WERI-Rb-1 (cell line): ENCODE data around the gene LRRN3.

Source experiments
- DNase-seq: peaks from one replicate; pipeline ENCODE4 v3.0.0-alpha.2; 2020
- H3K27ac ChIP-seq: fragments of 250-450 bp; sonication (Bioruptor Pico); 2 replicates; pipeline ENCODE4 v1.5.1; 2020; ENCODE audit warnings: mild to moderate bottlenecking, moderate library complexity
- H3K27me3 ChIP-seq: fragments of 250-450 bp; sonication (Bioruptor Pico); 2 replicates; pipeline ENCODE4 v1.5.1; 2021; ENCODE audit warnings: mild to moderate bottlenecking, low read depth, moderate library complexity; ENCODE audit not compliant: insufficient read depth, severe bottlenecking
- H3K36me3 ChIP-seq: fragments of 250-450 bp; sonication (Bioruptor Pico); 2 replicates; pipeline ENCODE4 v1.5.1; 2020; ENCODE audit warnings: mild to moderate bottlenecking, moderate library complexity
- H3K4me3 ChIP-seq: 2 replicates; pipeline ENCODE4 v1.5.1; 2011; ENCODE audit warnings: low read depth, mild to moderate bottlenecking, control low read depth, low read length
- H3K9me3 ChIP-seq: fragments of 250-450 bp; sonication (Bioruptor Pico); 2 replicates; pipeline ENCODE4 v1.5.1; 2021; ENCODE audit warnings: mild to moderate bottlenecking, moderate library complexity; ENCODE audit not compliant: severe bottlenecking
- CTCF ChIP-seq: IDR thresholded peaks from 2 replicates; pipeline ENCODE4 v1.5.1; 2011; ENCODE audit warnings: low read depth, mild to moderate bottlenecking, control low read depth, inconsistent platforms, low read length

The LRRN3 gene

GRCh38 chr7:111126987-111127386 lies 36.1 kb downstream of the LRRN3 start:
- DNase-seq: no peak
- Histone ChIP-seq H3K9me3 (no peaks in the 10 kb centered on the region), H3K27ac (no peak overlapping the region), H3K4me3 (no peak overlapping the region), H3K36me3 (no peaks in the 10 kb centered on the region), H3K27me3 (no peaks in the 10 kb centered on the region)
- TF ChIP-seq CTCF: no peak

- no peak for TF ChIP-seq CTCF
- DNase-seq: no peak
- Histone ChIP-seq H3K27me3 (no peaks in the 10 kb centered on the region), H3K36me3 (no peaks in the 10 kb centered on the region), H3K9me3 (no peaks in the 10 kb centered on the region), H3K27ac (no peak overlapping the region), H3K4me3 (no peak overlapping the region)
These were observed 38.5 kb downstream of the LRRN3 start for GRCh38 chr7:111129435-111129834.

- DNase-seq: no peak
- TF ChIP-seq CTCF: no peak
- no peak overlapping the region for H3K27ac ChIP-seq
- no peak overlapping the region for H3K4me3 ChIP-seq
- no peaks in the 10 kb centered on the region for H3K27me3 ChIP-seq
- H3K9me3 ChIP-seq: no peaks in the 10 kb centered on the region
- H3K36me3 ChIP-seq: no peaks in the 10 kb centered on the region
These were observed 41.9 kb downstream of the LRRN3 start for GRCh38 chr7:111132833-111133232.

- no peaks in the 10 kb centered on the region for H3K9me3 ChIP-seq
- H3K27me3 ChIP-seq: no peaks in the 10 kb centered on the region
- TF ChIP-seq CTCF: no peak
- no peak overlapping the region for H3K4me3 ChIP-seq
- H3K27ac ChIP-seq: no peak overlapping the region
- H3K36me3 ChIP-seq: no peaks in the 10 kb centered on the region
- DNase-seq: no peak
These were observed 46.6 kb downstream of the LRRN3 start for GRCh38 chr7:111137296-111138192.

- H3K4me3 ChIP-seq: no peak overlapping the region
- no peak for TF ChIP-seq CTCF
- H3K9me3 ChIP-seq: no peaks in the 10 kb centered on the region
- no peak for DNase-seq
- no peaks in the 10 kb centered on the region for H3K36me3 ChIP-seq
- H3K27ac ChIP-seq: no peak overlapping the region
- H3K27me3 ChIP-seq: no peaks in the 10 kb centered on the region
These were observed 47.3 kb downstream of the LRRN3 start for GRCh38 chr7:111138193-111138569.

GRCh38 chr7:111138586-111138985 lies 47.7 kb downstream of the LRRN3 start:
- DNase-seq: no peak
- Histone ChIP-seq H3K27ac (no peak overlapping the region), H3K36me3 (no peaks in the 10 kb centered on the region), H3K4me3 (no peak overlapping the region), H3K27me3 (no peaks in the 10 kb centered on the region), H3K9me3 (no peaks in the 10 kb centered on the region)
- TF ChIP-seq CTCF: no peak
